Measurements from ENCODE around the gene MBD3L2B.

GRCh38 chr19:6996810-6997209 is 24.4 kb downstream of the MBD3L2B start:
- TF ChIP-seq CTCF (IDR thresholded peaks at IDR 0.05) (no peak), POLR2A (IDR thresholded peaks at IDR 0.05) (no peak)
